Stimulated activated CD4-positive, alpha-beta T cell treated with anti-CD3 and anti-CD28 coated beads, Interleukin-1b, Interleukin-23, amount 100 ng/mL, for 48 hours (primary cell): ENCODE measurements around the gene COL5A2.

Source experiments
- DNase-seq: peaks from one replicate; pipeline ENCODE4 v3.0.0-alpha.2; 2020

The COL5A2 gene

GRCh38 chr2:188983427-188984064 lies 196.0 kb downstream of the COL5A2 start:
- DNase-seq = no peak
